Aorta (tissue), 5 donors: ENCODE measurements around the gene NDFIP1. TPM values are rescaled to one million over a fixed set of nuclear protein-coding genes. Genes with fewer than 3 reads are reported as not detected.
"Not testable (repeated sequence)": the region's sequence is repeated elsewhere in the genome, so short reads cannot be mapped to it uniquely, and the experiment has no call there.

Experiments
- ATAC-seq: fragments of 200-7000 bp; cut with Tn5 transposase; one replicate; pipeline ENCODE4 v1.9.1; 2022; ENCODE audit warnings: moderate library complexity; ENCODE audit not compliant: low FRiP score
- DNase-seq, 2 donors: peaks; one replicate each; pipeline ENCODE4 v3.0.0-alpha.2; 2020
- H3K27ac ChIP-seq, 2 donors: one replicate each; pipeline ENCODE4 v1.5.1; 2013; ENCODE audit warnings: low read length in 2 of 2, mild to moderate bottlenecking in 2 of 2, moderate library complexity in 2 of 2, control low read depth in 1 of 2, inconsistent platforms in 1 of 2, low read depth in 1 of 2
- H3K27me3 ChIP-seq, 2 donors: one replicate each; pipeline ENCODE4 v1.6.1; 2013; ENCODE audit warnings: control low read depth in 1 of 2, low read length in 1 of 2, mild to moderate bottlenecking in 1 of 2, moderate library complexity in 1 of 2; ENCODE audit not compliant: insufficient read depth in 2 of 2, control insufficient read depth in 1 of 2
- H3K36me3 ChIP-seq, 2 donors: one replicate each; pipeline ENCODE4 v1.6.1; 2013; ENCODE audit warnings: control low read depth in 1 of 2, low read length in 1 of 2, mild to moderate bottlenecking in 1 of 2; ENCODE audit not compliant: insufficient read depth in 2 of 2, control insufficient read depth in 1 of 2
- H3K4me1 ChIP-seq, 2 donors: one replicate each; pipeline ENCODE4 v1.6.1; 2013; ENCODE audit warnings: low read length in 2 of 2, control low read depth in 1 of 2, mild to moderate bottlenecking in 1 of 2, moderate library complexity in 1 of 2; ENCODE audit not compliant: insufficient read depth in 2 of 2, control insufficient read depth in 1 of 2
- H3K4me3 ChIP-seq, 2 donors: one replicate each; pipeline ENCODE4 v1.5.1; 2013; ENCODE audit warnings: low read length in 2 of 2, control low read depth in 1 of 2, mild to moderate bottlenecking in 1 of 2
- H3K9me3 ChIP-seq: one replicate; pipeline ENCODE4 v1.6.1; 2013; ENCODE audit warnings: mild to moderate bottlenecking, low read length; ENCODE audit not compliant: control insufficient read depth
- WGBS, 2 donors: extraction: QIAGEN DNeasy Blood & Tissue Kit; methylation state at CpG; one replicate each; pipeline ENCODE4 v1.1.7; 2013; 5-methylcytosine and 5-hydroxymethylcytosine counted together
- intact Hi-C, 2 donors: fragments of 100-400 bp; cut with DNase I; formaldehyde crosslinking; loops; one replicate each; pipeline versions ENCODE4 v1.14.2 to v1.15.0; 2022
- polyA plus RNA-seq, 2 donors: library from polyadenylated mRNA; stranded (reverse); fragments of 200-250 nt; gene quantifications; one replicate each; pipeline ENCODE4 v1.2.3, GENCODE V29; 2013
- total RNA-seq, 2 donors: library from RNA; stranded (reverse); fragmentation: NEBNext Ultra II Directional; extraction: Animal tissue kit (Norgen Biotek cat#: 25700); gene quantifications; one replicate each; pipeline ENCODE4 v1.2.1, GENCODE V29; 2021
- donor health status: healthy with polysubstance abuse.
- donor health status: Bipolar disorder and iron deficiency.
- donor health status: DM: no; HTN: no; CAD: no.
- donor health status: DM: no; HTN: no; CAD: no.
- donor health status: DM: yes; HTN: yes; CAD: no.

Gene NDFIP1
- total and polyA plus RNA-seq, 4 donors: 45.0 to 120 (median 78.6) TPM

GRCh38 chr5:142181096-142181495, 72.5 kb downstream of the NDFIP1 start:
- H3K4me1 ChIP-seq: no peaks in the 10 kb centered on the region
- peak in 1 of 2 donors; percentile 21 for DNase-seq

GRCh38 chr5:142181547-142182163, 73.1 kb downstream of the NDFIP1 start:
- Histone ChIP-seq H3K4me1 (no peaks in the 10 kb centered on the region), H3K36me3 (no peaks in the 10 kb centered on the region), H3K9me3 (no peaks in the 10 kb centered on the region), H3K27me3 (no peaks in the 10 kb centered on the region), H3K4me3 (no peak overlapping the region), H3K27ac (no peak overlapping the region)
- DNase-seq (peak in 1 of 2 donors; percentile 10), ATAC-seq (no peak)
- intact Hi-C loops: no loop called here
- 84% methylated on average over 7 of the region's 7 CpGs for WGBS, 2 donors

More at GRCh38 chr5:142181096-142181495, 72.5 kb downstream of the NDFIP1 start:
- no peak for ATAC-seq
- Histone ChIP-seq H3K27ac (no peak overlapping the region), H3K9me3 (no peaks in the 10 kb centered on the region), H3K4me3 (no peak overlapping the region), H3K36me3 (no peaks in the 10 kb centered on the region), H3K27me3 (no peaks in the 10 kb centered on the region)
- WGBS, 2 donors: 89 to 90% methylated on average over 6 of the region's 6 CpGs
- intact Hi-C loops: no loop called here

- H3K27ac ChIP-seq: no peak overlapping the region
- WGBS, 2 donors: 89 to 91% methylated on average over 5 of the region's 5 CpGs
- peak in 1 of 2 donors; percentile 4 for DNase-seq
- H3K4me1 ChIP-seq: peaks cover 0 to 2% of the 10 kb centered on the region in 2 donors
- intact Hi-C loops: no loop called here
- ATAC-seq: no peak
- H3K27me3 ChIP-seq: no peaks in the 10 kb centered on the region
- H3K36me3 ChIP-seq: no peaks in the 10 kb centered on the region
- H3K4me3 ChIP-seq: no peak overlapping the region
- no peaks in the 10 kb centered on the region for H3K9me3 ChIP-seq
Measured at GRCh38 chr5:142182840-142183239, 74.3 kb downstream of the NDFIP1 start.

GRCh38 chr5:142183561-142183960, 75.0 kb downstream of the NDFIP1 start:
- peak; percentile 6 to 52 for DNase-seq
- intact Hi-C loops: no loop called here
- H3K27ac ChIP-seq: no peak overlapping the region

DNA sequence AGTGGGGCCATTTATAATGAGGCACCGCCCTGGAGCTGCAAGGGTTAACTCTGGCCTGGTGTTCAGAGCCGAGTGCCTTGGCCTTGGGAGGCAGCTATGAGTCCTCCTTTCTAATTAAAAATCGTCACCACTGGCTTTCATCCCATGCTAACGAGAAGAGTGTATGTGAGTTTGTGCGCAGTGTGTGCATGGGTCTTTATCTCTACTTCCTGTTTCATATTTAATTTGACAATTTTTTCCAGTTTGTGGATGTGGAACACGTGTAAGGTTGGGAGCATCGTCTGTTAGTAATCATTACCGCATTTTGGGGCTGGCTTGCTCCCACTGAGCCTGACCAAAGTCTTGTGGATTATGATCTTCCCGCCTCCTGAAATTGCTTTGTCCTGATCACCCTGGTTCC, 76.4 kb downstream of the NDFIP1 start:
- Histone ChIP-seq H3K4me1 (peaks cover 0 to 2% of the 10 kb centered on the region in 2 donors), H3K27ac (no peak overlapping the region), H3K27me3 (no peaks in the 10 kb centered on the region), H3K36me3 (peaks cover 0 to 1% of the 10 kb centered on the region in 2 donors), H3K9me3 (no peaks in the 10 kb centered on the region), H3K4me3 (no peak overlapping the region)
- intact Hi-C loops: no loop called here
- peak; percentile 17 to 20 for DNase-seq
- ATAC-seq: no peak
- 68 to 73% methylated on average over 9 of the region's 9 CpGs for WGBS, 2 donors

More at GRCh38 chr5:142183561-142183960, 75.0 kb downstream of the NDFIP1 start:
- no peaks in the 10 kb centered on the region for H3K27me3 ChIP-seq
- H3K4me3 ChIP-seq: no peak overlapping the region
- H3K4me1 ChIP-seq: peaks cover 0 to 2% of the 10 kb centered on the region in 2 donors
- WGBS, 2 donors: 92 to 93% methylated on average over 8 of the region's 8 CpGs
- H3K9me3 ChIP-seq: no peaks in the 10 kb centered on the region
- ATAC-seq: no peak
- H3K36me3 ChIP-seq: no peaks in the 10 kb centered on the region

- H3K27me3 ChIP-seq: no peaks in the 10 kb centered on the region
- intact Hi-C loops: no loop called here
- peaks cover 0 to 1% of the 10 kb centered on the region in 2 donors for H3K36me3 ChIP-seq
- peaks cover 0 to 2% of the 10 kb centered on the region in 2 donors for H3K4me1 ChIP-seq
- H3K9me3 ChIP-seq: no peaks in the 10 kb centered on the region
- H3K4me3 ChIP-seq: no peak overlapping the region
- DNase-seq (no peak), ATAC-seq (no peak)
- H3K27ac ChIP-seq: no peak overlapping the region
Measured at GRCh38 chr5:142186514-142186856, 77.9 kb downstream of the NDFIP1 start.

DNA sequence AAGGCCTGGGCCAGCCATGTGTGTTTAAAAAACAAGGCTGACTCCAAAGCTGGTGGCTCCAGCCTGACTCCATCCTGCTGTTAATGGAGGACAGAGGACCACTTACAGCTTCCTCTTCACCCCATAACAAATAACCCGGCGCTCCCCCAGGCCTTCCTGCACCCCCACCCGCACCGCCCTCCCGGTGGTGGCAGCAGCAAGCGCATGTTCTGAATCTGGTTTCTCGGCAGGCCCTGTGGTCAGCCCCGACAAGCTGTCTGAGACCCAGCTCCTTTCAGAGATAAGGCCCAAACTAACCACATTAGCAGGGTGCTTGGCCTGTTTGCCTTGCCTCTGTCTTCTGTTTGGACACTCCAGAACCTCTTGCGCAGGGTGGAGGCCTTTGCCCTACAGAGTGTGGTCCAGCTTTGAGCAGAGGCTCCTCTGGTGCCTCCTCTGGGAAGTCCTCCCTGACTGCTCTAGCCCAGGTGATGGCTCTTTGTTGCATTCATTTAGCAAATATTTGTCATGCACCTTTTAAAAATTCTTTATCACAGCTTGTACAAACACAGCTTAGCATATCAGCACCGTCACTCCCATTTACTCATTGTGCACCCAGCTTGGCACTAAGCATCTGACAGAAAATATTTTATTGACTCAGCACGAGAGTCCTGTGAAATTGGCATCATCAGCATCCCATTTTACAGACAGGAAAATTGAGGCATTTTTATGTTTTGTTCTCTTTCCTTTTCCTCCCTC, 78.4 kb downstream of the NDFIP1 start:
- Histone ChIP-seq H3K4me3 (no peak overlapping the region), H3K27me3 (no peaks in the 10 kb centered on the region), H3K4me1 (peaks cover 0 to 2% of the 10 kb centered on the region in 2 donors), H3K27ac (no peak overlapping the region), H3K9me3 (no peaks in the 10 kb centered on the region), H3K36me3 (peaks cover 0 to 1% of the 10 kb centered on the region in 2 donors)
- intact Hi-C loops: no loop called here
- WGBS, 2 donors: 47 to 58% methylated on average over 11 of the region's 11 CpGs
- peak; percentile 28 to 60 for DNase-seq
- no peak for ATAC-seq

DNA sequence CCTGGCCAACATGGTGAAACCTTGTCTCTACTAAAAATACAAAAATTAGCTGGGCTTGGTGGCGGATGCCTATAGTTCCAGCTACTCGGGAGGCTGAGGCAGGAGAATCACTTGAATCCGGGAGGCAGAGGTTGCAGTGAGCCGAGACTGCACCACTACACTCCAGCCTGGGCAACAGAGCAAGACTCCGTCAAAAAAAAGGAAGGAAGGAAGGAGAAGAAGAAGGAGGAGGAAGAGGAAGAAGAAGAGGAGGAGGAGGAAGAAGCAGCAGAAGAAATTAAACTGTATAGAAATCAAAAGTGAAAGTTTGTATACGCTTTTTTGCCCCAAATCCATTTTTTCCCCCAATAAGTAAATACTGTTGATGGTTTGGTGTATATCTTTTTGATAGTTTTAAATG, 80.1 kb downstream of the NDFIP1 start:
- H3K27ac ChIP-seq, H3K27me3 ChIP-seq, H3K9me3 ChIP-seq, H3K4me3 ChIP-seq, ATAC-seq, H3K36me3 ChIP-seq, intact Hi-C loops, H3K4me1 ChIP-seq: not testable (repeated sequence)
- DNase-seq: peak; percentile 1 to 2
- WGBS, 2 donors: 95% methylated on average over 6 of the region's 6 CpGs

- peaks cover 0 to 2% of the 10 kb centered on the region in 2 donors for H3K4me1 ChIP-seq
- no peak overlapping the region for H3K4me3 ChIP-seq
- H3K36me3 ChIP-seq: peaks cover 0 to 1% of the 10 kb centered on the region in 2 donors
- 88 to 90% methylated on average over 8 of the region's 8 CpGs for WGBS, 2 donors
- ATAC-seq (no peak), DNase-seq (peak in 1 of 2 donors; percentile 31)
- H3K9me3 ChIP-seq: no peaks in the 10 kb centered on the region
- H3K27ac ChIP-seq: no peak overlapping the region
- intact Hi-C loops: loop anchor here (5.0 to 10.0 kb wide), 2 partner anchors 105 to 132 kb away; no protein-coding TSS in a partner anchor
- no peaks in the 10 kb centered on the region for H3K27me3 ChIP-seq
Measured at GRCh38 chr5:142189813-142190212, 81.2 kb downstream of the NDFIP1 start.
